GM21786 (cell line): Measurements from ENCODE around the gene PKD2L2.
"Not testable (repeated sequence)": the region's sequence is repeated elsewhere in the genome, so short reads cannot be mapped to it uniquely, and the experiment has no call there.

Experiments used
- ATAC-seq: cut with Tn5 transposase; IDR thresholded peaks from one replicate; pipeline ENCODE4 v1.9.1; 2021; ENCODE audit not compliant: unreplicated experiment

The PKD2L2 gene

GRCh38 chr5:137888863-137889759, at the start of gene PKD2L2:
Gene PKD2L2, plus strand, starts transcription at chr5:137889457. Its CDS starts 35 bp downstream, at chr5:137889492.
- peak; percentile 85 for ATAC-seq

- ATAC-seq, result no peak
Measured at GRCh38 chr5:137842296-137842695, 47.0 kb upstream of the PKD2L2 start.

- ATAC-seq, result no peak
Measured at GRCh38 chr5:137843676-137844299, 45.5 kb upstream of the PKD2L2 start.

- ATAC-seq, result no peak
Measured at GRCh38 chr5:137845472-137845871, 43.8 kb upstream of the PKD2L2 start.

- peak; percentile 67 for ATAC-seq
Measured at GRCh38 chr5:137847687-137848086, 41.6 kb upstream of the PKD2L2 start.

- not testable (repeated sequence) for ATAC-seq
Measured at GRCh38 chr5:137853165-137853564, 36.1 kb upstream of the PKD2L2 start.

- ATAC-seq, result no peak
Measured at GRCh38 chr5:137856201-137856600, 33.1 kb upstream of the PKD2L2 start.

- peak; percentile 37 for ATAC-seq
Measured at GRCh38 chr5:137856916-137857862, 32.1 kb upstream of the PKD2L2 start.

- peak; percentile 82 for ATAC-seq
Measured at GRCh38 chr5:137858223-137858916, 30.9 kb upstream of the PKD2L2 start.

- no peak for ATAC-seq
Measured at GRCh38 chr5:137858954-137859353, 30.3 kb upstream of the PKD2L2 start.

GRCh38 chr5:137862251-137862650, 27.0 kb upstream of the PKD2L2 start:
- no peak for ATAC-seq

GRCh38 chr5:137863653-137864052, 25.6 kb upstream of the PKD2L2 start:
- not testable (repeated sequence) for ATAC-seq

- ATAC-seq, result no peak
Measured at GRCh38 chr5:137866541-137867388, 22.5 kb upstream of the PKD2L2 start.

- ATAC-seq, result no peak
Measured at GRCh38 chr5:137867664-137868063, 21.6 kb upstream of the PKD2L2 start, which contains the start of gene MYOT. Gene MYOT, plus strand, starts transcription at chr5:137867860. Its CDS starts 2,792 bp downstream, at chr5:137870652.

- no peak for ATAC-seq
Measured at GRCh38 chr5:137870647-137871339, 18.5 kb upstream of the PKD2L2 start.

- ATAC-seq, result no peak
Measured at GRCh38 chr5:137871571-137871970, 17.7 kb upstream of the PKD2L2 start.

- ATAC-seq, result no peak
Measured at GRCh38 chr5:137872466-137872865, 16.8 kb upstream of the PKD2L2 start.

- ATAC-seq, result no peak
Measured at GRCh38 chr5:137876101-137876500, 13.2 kb upstream of the PKD2L2 start.

GRCh38 chr5:137880313-137880712, 8.9 kb upstream of the PKD2L2 start:
- ATAC-seq, result no peak
